ENCODE data around the gene DPH1. TPM values are rescaled to one million over a fixed set of nuclear protein-coding genes. Genes with fewer than 3 reads are reported as not detected.

DPH1 gene
- total RNA-seq, 4 donors from 2014 or later = 41.6 to 61.1 (median 49.3) TPM

DNA sequence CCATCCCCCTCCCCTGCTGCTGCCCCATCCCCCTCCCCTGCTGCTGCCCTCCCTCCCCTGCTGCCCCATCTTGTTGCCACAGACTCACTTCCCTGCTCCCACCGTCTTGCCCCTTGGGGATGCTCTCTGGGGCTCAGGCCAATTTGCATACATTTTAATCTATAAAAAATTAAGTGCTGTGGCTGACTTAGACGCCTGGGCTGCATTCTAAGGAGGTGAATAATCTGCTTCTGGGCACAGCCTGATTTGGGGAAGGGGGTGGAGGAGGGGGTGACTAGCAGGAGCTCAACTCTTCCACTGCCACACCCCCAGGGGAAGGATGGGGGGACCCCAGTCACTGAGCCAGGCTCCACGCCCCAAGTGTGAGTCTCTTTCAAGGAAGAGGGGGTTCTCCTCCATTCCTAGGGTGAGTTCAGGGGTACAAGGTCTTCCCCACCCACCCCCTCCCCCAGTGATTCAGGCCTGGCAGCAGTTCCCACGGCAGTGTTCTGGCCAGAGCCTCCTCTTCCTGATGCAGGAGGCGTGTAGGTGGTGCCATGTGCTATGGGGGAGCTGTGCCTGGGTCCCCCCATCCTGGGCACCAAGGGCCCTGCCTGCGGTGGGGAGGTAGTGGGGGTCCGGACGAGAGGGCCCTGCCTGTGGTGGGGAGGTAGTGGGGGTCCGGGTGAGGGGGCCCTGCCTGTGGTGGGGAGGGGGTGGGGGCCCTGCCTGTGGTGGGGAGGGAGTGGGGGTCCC lies 5.0 kb downstream of the DPH1 start:
- Histone ChIP-seq H3K4me1 (peaks cover 7 to 9% of the 10 kb centered on the region in 2 donors), H3K36me3 (peaks cover 23 to 24% of the 10 kb centered on the region in 2 donors), H3K27me3 (no peaks in the 10 kb centered on the region), H3K9me3 (no peaks in the 10 kb centered on the region), H3K27ac (no peak overlapping the region), H3K4me3 (replicated peaks in 1 of 3) (no peak overlapping the region)
- intact Hi-C loops (cut with DNase I) = no loop called here
- DNase-seq = no peak
- TF ChIP-seq POLR2A (IDR thresholded peaks at IDR 0.05) = no peak
- TF ChIP-seq, protein P1, sequence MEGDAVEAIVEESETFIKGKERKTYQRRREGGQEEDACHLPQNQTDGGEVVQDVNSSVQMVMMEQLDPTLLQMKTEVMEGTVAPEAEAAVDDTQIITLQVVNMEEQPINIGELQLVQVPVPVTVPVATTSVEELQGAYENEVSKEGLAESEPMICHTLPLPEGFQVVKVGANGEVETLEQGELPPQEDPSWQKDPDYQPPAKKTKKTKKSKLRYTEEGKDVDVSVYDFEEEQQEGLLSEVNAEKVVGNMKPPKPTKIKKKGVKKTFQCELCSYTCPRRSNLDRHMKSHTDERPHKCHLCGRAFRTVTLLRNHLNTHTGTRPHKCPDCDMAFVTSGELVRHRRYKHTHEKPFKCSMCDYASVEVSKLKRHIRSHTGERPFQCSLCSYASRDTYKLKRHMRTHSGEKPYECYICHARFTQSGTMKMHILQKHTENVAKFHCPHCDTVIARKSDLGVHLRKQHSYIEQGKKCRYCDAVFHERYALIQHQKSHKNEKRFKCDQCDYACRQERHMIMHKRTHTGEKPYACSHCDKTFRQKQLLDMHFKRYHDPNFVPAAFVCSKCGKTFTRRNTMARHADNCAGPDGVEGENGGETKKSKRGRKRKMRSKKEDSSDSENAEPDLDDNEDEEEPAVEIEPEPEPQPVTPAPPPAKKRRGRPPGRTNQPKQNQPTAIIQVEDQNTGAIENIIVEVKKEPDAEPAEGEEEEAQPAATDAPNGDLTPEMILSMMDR (IDR thresholded peaks at IDR 0.05) = no peak
- WGBS, 2 donors = 68 to 80% methylated on average over 5 to 7 of the region's 9 CpGs

DNA sequence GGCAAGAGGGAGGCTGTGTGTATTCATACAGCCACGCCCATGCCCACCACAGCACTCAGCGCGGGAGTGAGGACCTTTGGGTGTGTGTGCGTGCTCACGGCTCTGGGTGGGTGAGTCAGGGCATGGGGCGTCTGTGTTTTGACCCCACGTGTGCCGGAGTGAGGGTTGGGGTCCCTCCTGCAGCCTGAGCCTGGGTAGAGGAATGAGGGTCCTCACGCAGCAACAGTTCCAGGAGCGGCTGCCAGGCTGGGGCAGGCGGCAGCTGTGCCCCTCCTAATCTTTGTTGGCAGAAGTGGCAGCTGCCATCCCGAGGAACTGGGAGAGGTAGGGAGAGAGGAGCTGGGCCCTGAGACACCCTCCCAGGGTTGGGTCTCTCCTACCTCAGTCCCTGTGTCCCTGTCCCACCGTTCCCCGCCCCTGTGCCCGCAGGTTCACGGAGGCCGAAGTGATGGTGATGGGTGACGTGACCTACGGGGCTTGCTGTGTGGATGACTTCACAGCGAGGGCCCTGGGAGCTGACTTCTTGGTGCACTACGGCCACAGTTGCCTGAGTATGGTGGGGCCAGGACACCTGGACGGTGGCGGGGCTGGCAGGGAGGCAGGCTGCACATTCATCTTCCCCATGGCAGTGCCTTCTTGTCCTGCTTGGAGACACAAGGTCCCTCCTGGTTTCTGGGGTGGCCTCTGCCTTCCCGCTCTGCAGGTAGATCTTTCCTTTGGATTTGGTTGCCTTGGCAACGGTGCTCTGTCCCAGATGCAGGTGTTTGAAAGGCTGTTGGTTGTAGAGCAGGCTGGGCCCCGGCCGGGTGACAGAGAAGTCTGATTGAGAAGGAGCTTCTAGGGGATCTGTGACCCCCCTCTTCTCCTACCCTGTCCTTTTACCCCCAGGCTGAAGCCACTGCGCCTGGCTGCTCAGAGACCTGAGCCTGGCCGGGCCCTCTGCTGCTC lies 5.9 kb downstream of the DPH1 start:
- Histone ChIP-seq H3K27me3 (no peaks in the 10 kb centered on the region), H3K9me3 (no peaks in the 10 kb centered on the region), H3K4me3 (replicated peaks in 1 of 3) (no peak overlapping the region), H3K4me1 (peaks cover 7 to 12% of the 10 kb centered on the region in 2 donors), H3K36me3 (peaks cover 23 to 24% of the 10 kb centered on the region in 2 donors), H3K27ac (no peak overlapping the region)
- TF ChIP-seq, protein P1 (IDR thresholded peaks at IDR 0.05) = no peak
- no peak for TF ChIP-seq POLR2A (IDR thresholded peaks at IDR 0.05)
- DNase-seq = no peak
- 88 to 94% methylated on average over 23 to 29 of the region's 29 CpGs for WGBS, 2 donors
- intact Hi-C loops (cut with DNase I) = no loop called here

DNA sequence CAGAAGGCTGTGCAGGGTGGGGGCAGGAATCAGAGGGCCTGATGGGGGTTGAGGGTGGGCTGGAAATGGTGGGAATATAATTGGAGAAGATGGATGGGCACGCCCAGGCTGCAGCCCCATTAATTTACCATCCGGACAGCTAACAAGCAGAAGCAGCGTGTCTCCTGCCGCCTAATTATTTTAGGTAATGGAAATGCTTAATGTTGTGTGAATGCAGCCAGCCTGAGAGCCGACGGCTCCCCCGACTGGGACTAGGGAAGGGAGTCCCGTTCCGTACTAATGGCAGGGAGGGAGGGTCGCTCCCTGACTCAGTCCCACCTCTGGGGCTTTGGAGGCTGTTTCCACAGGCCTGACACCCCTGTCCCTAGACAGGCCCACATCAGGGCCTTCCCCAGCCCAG lies 7.2 kb downstream of the DPH1 start:
- Histone ChIP-seq H3K4me3 (replicated peaks in 1 of 3) (no peak overlapping the region), H3K36me3 (peaks cover 23 to 24% of the 10 kb centered on the region in 2 donors), H3K27me3 (no peaks in the 10 kb centered on the region), H3K4me1 (peaks cover 9 to 13% of the 10 kb centered on the region in 2 donors), H3K27ac (no peak overlapping the region), H3K9me3 (no peaks in the 10 kb centered on the region)
- DNase-seq = no peak
- intact Hi-C loops (cut with DNase I) = no loop called here
- 89 to 92% methylated on average over 5 to 10 of the region's 10 CpGs for WGBS, 2 donors
- TF ChIP-seq, protein P1 (IDR thresholded peaks at IDR 0.05) = no peak
- TF ChIP-seq POLR2A (IDR thresholded peaks at IDR 0.05) = no peak

DNA sequence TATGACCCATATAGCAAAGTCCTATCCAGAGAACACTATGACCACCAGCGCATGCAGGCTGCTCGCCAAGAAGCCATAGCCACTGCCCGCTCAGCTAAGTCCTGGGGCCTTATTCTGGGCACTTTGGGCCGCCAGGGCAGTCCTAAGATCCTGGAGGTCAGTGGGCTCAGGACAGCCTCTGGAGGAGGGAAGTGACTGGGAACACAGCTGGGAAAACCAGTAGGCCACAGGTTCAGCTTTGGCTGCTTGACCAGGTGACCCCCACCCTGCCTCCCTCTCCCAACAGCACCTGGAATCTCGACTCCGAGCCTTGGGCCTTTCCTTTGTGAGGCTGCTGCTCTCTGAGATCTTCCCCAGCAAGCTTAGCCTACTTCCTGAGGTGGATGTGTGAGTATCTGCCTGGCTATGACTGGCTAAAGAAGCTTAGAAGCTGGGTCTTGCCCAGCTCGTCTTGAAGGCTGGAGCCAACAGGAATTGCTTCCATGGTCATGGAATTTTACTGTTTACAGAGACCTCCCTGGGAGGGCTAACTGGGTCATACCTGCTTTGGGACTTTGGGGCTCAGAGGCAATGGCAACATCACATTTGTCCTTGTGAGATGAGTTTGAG lies 10.4 kb downstream of the DPH1 start:
- intact Hi-C loops (cut with DNase I) = loop anchor here (5.0 kb wide), 1 partner anchor 318 kb away; the partner anchor contains the start of gene WDR81
- DNase-seq = no peak
- Histone ChIP-seq H3K4me1 (peaks cover 16 to 22% of the 10 kb centered on the region in 2 donors), H3K27ac (no peak overlapping the region), H3K9me3 (no peaks in the 10 kb centered on the region), H3K27me3 (no peaks in the 10 kb centered on the region), H3K4me3 (replicated peaks in 1 of 3) (no peak overlapping the region), H3K36me3 (peaks cover 17 to 35% of the 10 kb centered on the region in 2 donors)
- WGBS, 2 donors = 67 to 87% methylated on average over 3 to 7 of the region's 7 CpGs
- TF ChIP-seq, protein P1 (IDR thresholded peaks at IDR 0.05) = no peak
- no peak for TF ChIP-seq POLR2A (IDR thresholded peaks at IDR 0.05)

All from thyroid gland (tissue), 4 donors.